ENCODE results near the gene MT1E. TPM values are rescaled to one million over a fixed set of nuclear protein-coding genes. Genes with fewer than 3 reads are reported as not detected.

The MT1E gene
- total and polyA plus RNA-seq, 2 of the 13 experiments (the other 11 are each of a cell fraction or from before 2014, with no cell fraction given), result 110 to 1,072 TPM

- peak; percentile 41 for TF ChIP-seq ZNF407 (CRISPR knock-in tag; IDR thresholded peaks at IDR 0.05; ENCODE audit: not compliant biosample characterization)
- 0 out of 2 replicates have a peak, but pooled peaks have one; percentile 49 for TF ChIP-seq MTERF4 (CRISPR knock-in tag; IDR thresholded peaks at IDR 0.05)
- TF ChIP-seq NPAS2 (CRISPR knock-in tag; IDR thresholded peaks at IDR 0.05; ENCODE audit: borderline replicate concordance), result no peak
- peak; percentile 58; the same call in 1 of the 2 replicates for TF ChIP-seq ZNF335 (CRISPR knock-in tag; IDR thresholded peaks at IDR 0.05)
- no peak for TF ChIP-seq TBP (CRISPR knock-in tag; IDR thresholded peaks at IDR 0.05)
- peak; percentile 76 for TF ChIP-seq TAF1 (CRISPR knock-in tag; IDR thresholded peaks at IDR 0.05)
- peak; percentile 14 for TF ChIP-seq ZNF430 (CRISPR knock-in tag; IDR thresholded peaks at IDR 0.05)
- TF ChIP-seq ZNF790 (CRISPR knock-in tag; IDR thresholded peaks at IDR 0.05; ENCODE audit: borderline replicate concordance), result 0 out of 2 replicates have a peak, but pooled peaks have one; percentile 33
- TF ChIP-seq ZFP36L2 (CRISPR knock-in tag; IDR thresholded peaks at IDR 0.05), result peak; percentile 86; the same call in 1 of the 2 replicates
- TF ChIP-seq ZNF468 (CRISPR knock-in tag; IDR thresholded peaks at IDR 0.05), result 0 out of 2 replicates have a peak, but pooled peaks have one; percentile 74
- TF ChIP-seq ETV5 (CRISPR knock-in tag; IDR thresholded peaks at IDR 0.05; ENCODE audit: borderline replicate concordance), result peak; percentile 94
- 0 out of 2 replicates have a peak, but pooled peaks have one; percentile 27 for TF ChIP-seq TMF1 (CRISPR knock-in tag; IDR thresholded peaks at IDR 0.05; ENCODE audit: low read depth)
- TF ChIP-seq HOXA5 (CRISPR knock-in tag; IDR thresholded peaks at IDR 0.05), result peak; percentile 75; the same call in 1 of the 2 replicates
- TF ChIP-seq MAX (IDR thresholded peaks at IDR 0.05), result peak; percentile 89
- TF ChIP-seq HIC2 (CRISPR knock-in tag; IDR thresholded peaks at IDR 0.05; ENCODE audit: low read depth), result peak; percentile 95
- TF ChIP-seq ZBTB7A (CRISPR knock-in tag; IDR thresholded peaks at IDR 0.05), result peak; percentile 92
- peak in 1 of 2 experiments; percentile 24; a peak in 1 of 4 replicates for TF ChIP-seq ATF4 (CRISPR knock-in tag; IDR thresholded peaks at IDR 0.05)
- peak; percentile 78 for TF ChIP-seq ZC3H4 (CRISPR knock-in tag; IDR thresholded peaks at IDR 0.05; ENCODE audit: borderline replicate concordance)
These were observed 18.4 kb upstream of the MT1E start (continued) for GRCh38 chr16:56607109-56607618.

All from HepG2 (cell line).